NK-92 (cell line): ENCODE measurements around the gene GSTO1.

ENCODE experiments used
- DNase-seq: peaks from one replicate; lab custom pipeline; 2025; ENCODE audit not compliant: unreplicated experiment; lab: John Stamatoyannopoulos, UW

The GSTO1 gene

DNA sequence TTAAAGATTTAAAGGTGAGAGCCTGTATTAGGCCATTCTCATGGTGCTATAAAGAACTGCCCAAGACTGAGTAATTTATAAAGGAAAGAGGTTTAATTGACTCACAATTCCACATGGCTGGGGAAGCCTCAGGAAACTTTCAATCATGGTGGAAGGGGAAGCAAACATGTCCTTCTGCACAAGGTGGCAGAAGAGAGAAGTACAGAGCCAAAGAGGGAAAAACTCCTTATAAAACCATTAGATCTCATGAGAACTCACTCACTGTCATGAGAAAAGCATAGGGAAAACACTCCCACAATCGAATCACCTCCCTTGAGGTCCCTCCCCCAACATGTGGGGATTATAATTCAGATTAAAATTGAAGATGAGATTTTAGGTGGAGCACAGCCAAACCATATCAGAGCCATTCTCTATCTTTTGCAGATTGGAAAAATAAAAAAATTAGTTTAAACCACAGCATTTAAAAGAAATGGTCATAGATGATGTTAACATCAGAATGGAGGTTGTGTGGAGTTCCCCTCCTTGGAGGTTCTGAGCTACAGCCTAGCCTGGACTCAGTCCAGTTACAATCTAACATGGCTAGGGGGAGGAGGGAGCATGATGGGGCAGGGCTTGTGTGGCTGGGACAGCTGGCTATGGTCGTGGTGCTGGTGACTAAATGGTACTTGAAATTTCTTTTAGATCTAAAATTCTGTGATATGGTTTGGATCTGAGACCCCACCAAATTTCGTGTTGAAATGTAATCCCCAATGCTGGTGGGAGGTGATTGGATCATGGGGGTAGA, 47.4 kb downstream of the GSTO1 start:
- no peak for DNase-seq

DNA sequence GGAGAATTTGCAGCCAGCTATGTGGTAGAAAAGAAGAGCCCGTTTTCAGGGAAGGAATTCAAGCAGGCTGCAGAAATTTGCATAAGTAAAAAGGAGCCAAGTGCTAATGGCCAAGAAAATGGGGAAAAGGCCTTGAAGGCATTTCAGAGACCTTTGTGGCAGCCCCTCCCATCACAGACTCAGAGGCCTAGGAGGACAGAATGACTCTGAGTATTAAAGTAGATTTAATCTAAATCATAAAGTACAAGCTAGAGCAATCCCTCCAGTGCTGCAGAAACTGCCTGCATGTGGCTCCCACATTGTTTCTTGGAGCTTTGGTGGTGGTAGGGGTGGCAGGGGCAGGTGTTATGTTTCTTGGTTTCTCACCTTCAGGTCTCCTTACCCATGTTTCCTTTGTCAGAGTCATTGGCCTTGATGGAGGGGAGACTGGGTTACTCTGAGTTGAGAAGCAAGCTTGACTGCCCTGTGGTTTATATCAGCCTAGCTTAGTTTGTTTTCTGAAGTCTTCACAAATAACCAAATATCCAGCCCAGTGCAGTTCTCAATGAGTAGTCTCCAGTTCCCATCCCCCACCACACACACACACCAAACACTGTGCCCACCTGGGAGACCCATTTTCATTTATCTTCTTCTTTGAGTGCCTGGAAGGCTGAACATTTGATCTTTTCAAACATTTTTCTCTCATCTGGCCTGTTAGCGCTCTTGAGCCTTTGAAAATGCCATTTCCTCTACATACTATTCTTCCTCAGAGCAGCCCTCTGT, 49.1 kb downstream of the GSTO1 start:
- DNase-seq, result no peak

DNA sequence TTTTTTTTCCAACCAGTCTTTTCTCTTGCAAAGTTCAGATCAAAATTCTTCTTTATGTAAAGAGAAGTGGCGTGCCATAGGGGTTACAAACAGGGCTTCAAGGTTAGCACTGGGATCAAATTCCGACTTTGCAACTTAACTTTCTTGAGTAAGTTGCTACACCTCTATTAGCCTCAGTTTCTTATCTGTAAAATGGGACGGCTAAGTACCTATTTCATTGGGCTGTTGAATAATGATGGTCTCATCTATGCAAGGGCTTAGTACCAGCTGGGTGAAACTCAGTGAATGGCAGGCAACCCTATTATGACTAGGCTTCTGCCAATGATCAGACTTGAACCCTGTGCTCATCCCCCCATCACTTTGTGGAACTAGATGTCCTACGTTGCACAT, 49.7 kb downstream of the GSTO1 start:
- no peak for DNase-seq

DNA sequence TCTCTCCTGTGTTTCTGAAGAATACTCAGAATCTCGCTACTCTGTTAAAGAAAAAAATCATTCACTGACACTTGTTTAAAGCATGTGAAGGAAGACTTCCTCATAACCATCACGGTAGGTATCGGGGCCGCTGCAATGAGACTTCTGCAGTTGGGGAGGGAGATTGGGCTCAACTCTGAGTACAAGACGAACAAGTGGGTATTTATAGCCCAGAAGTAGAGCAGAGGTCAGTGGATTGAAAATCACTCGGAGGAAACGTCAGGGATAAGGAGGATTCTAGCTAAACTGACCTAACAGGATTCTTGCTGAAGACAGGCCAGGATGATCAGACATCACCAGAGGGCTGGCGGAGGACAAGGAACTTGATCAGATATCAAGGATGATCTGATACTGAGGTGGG, 50.2 kb downstream of the GSTO1 start:
- no peak for DNase-seq

DNA sequence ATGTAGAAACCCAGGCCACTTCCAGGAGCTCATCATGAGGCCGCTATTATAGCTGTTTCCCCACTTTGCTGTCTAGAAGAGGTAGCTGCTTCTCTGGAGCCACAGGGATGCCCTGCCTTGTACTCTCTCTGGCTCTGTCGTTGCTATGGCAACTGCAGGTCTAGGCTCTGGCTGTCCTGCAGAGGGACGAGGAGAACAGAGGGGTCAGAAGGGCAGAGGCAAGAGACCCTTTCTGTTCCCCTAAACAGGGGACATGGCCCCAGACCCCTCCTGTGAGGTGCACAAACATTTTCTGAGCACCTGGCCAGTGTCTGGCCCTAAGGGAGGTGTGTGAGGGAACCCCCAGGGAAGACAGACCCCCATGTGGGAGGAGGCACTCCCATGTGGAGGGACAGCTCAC, 52.2 kb downstream of the GSTO1 start:
- DNase-seq, result no peak

DNA sequence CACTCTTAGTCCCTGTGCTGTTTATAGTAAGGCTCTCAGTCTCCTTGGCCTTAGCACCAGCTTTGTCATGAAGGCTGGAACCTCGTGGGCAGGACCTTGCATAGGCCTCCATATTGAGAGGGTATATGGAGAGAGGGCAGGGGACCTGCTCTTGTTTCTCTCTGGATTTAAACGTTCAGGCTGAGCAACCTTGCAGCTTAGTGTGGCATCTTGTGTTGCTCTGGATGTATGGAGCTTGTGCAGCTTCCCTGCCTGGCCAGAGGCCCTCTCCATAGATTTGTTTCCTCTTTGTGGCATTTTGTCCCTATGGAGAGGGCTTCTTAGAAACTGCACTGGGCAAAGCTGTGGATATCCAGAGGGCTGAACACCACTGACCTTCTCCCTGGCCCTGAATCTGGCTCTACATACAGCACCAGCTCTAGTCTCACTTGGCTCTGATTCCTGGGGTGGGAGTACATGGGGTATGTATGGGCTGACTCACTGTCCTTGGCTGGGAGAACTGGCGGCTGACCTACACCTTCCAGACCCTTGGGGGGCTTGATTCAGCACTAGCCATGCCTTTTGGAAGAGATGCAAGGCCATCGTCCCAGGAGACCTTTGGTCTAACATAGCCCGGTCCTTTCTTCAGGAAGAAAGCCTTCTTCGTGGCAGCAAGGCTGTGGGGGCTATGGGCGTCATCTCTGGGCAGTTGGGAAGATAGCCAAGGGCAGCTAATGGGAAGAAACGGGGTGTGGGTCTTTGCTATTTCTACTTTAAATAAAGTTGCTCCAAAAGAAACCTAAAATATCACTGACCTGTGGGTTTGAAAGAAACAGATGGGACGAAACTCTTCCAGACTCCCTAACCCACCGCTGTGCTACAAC, 53.1 kb downstream of the GSTO1 start:
- no peak for DNase-seq

DNA sequence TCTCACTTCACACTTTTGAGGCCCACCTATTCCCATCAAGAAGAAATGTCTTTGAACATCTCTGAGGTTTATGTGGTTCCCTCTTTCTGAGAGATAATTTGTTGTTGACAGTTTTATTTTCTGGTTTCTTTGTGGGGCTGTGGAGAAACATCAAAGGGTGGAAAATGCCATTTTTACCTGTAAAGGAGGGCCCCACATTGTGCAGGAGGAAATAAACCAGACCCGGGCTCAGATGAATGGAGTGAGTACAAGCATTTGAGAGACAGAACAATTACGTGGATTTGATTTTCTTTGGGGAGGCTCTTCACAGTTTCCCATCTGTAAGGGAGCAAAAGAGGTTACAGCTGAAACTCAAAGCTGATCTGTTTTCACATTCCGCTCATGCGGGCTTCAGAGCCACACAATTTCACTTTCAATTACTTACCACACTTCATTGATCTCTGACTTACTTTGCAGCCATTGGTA, 53.8 kb downstream of the GSTO1 start:
- DNase-seq, result no peak

DNA sequence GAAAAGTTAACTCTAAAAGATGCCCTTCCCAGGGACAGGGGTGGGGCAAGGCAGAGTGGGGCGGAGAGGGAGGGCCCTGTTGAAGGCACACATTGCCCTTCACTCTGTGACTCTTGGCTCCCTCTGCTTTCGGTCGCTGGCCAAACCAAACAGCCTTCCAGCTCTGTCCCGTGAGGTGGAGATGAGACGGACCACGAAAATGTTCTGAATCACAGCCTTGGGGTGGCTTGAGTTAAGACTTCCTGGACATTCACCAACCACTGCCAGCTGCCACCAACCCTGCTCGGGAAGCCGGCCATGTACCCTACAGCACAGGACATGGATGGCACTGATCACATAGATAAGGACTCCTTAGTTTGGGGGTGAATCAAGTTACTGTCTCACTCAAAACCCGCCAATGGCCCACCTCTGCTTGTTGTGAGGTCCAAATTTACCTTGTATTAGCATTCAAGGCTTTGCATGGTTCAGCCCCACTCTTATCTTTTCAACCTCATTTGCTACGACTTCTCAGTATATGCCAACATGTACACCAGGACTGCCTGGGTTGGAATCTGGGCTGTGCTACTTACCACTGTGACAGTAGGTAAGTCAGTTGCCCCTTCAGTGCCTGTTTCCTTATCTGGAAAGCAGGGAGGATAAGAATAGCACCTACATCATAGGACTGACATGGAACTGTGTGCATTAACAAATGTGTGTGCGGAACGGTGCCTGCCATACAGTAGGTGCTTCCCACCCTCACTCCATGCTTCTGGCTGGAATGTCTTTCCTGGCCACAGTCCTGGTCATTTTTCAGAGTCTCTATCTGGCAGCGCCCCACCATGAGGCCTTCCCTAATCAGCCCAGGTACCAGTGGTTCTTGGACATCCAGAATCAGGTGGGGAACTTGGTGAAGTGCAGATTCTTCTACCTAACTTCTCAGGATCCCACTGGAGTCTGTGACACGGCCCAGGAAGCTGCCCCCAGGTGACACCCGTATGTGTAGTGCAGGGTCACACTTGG, 55.6 kb downstream of the GSTO1 start:
- no peak for DNase-seq

DNA sequence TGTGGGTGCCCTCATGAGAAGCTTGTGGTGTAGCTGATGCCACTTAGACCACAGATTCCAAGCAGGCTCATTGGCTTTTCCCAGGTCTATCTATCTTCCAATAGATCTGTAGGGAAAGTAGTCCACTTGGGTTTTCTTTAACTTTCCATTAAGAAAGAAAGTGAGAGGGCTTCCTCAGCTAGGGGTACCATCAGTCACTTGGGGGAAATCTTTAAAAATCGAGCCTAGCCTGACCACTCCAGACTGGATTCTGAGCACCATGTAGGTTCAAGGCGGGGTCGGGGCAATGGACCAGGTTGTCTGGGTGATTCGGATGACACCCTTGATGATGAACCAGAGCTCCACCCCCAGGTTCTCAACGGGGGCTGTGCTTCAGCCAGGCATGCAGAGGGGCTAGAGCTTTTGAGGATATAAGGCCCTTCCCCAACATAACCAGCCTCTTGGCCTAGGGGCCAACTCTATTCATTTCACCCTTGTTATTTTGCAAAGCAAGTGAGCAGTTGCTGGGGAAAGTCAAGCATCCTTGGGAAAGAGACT, 56.6 kb downstream of the GSTO1 start:
- no peak for DNase-seq

DNA sequence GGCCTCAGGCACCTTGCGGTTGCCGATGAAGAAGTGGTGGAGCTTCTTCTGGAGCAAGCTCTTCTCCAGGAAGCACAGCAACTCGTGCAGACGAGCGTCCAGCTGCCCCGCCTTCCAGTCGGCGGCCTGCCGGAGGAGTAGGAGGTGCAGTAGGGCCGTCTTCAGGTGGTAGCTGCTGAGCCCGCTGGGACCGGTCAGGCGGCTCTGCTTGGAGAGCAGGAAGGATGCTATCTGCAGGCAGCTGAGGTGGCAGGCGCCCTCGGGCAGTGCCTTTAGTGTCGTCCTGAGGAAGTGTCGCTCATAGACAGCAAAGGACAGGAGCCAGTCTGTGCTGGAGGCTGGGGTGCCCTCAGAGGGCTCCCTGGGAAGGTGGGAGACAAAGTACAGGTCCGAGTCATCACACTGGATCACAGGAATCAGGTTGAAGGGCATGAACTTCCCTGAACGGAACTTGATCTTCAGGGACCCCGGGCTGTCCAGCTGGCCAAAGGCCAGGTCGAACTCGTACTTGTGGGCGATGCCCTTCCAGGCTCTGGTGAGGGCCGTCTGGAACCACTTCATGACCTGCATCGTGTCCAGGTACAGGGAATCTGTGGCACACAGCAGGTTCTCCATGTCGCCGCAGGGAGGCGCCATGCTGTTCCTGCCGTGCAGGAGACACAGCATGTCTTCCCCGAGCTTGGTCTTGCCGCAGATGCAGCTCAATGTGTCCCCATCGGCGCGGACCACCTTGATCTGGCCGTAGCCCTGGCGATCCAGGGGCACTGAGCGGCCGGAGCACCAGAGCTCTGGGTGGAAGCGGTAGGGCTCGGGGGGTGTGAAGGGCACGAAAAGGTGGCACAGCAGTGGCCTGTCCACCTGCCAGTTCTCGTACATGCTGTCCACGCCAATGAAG, 60.1 kb downstream of the GSTO1 start:
- no peak for DNase-seq

DNA sequence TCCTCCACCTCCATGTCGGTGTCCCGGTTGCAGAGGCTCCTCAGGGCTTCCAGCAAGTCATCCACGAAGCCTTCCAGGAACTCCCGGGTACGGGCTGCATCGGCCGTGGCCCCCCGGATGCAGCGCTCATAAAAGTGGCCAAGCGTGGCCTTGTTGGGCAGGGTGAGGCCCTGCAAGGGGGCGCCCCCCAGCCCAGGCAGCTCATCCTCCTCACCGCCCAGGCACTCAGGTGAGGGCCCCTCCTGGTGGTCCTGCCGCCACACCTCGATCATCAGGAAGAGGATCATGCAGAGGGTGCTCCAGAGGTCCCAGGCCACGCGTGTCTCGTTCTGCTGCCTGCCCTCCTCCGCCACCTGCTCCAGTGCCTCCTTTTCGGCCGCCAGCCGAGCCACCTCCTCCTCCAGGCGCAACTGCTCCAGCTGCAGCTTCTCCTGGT, 60.8 kb downstream of the GSTO1 start:
- no peak for DNase-seq

DNA sequence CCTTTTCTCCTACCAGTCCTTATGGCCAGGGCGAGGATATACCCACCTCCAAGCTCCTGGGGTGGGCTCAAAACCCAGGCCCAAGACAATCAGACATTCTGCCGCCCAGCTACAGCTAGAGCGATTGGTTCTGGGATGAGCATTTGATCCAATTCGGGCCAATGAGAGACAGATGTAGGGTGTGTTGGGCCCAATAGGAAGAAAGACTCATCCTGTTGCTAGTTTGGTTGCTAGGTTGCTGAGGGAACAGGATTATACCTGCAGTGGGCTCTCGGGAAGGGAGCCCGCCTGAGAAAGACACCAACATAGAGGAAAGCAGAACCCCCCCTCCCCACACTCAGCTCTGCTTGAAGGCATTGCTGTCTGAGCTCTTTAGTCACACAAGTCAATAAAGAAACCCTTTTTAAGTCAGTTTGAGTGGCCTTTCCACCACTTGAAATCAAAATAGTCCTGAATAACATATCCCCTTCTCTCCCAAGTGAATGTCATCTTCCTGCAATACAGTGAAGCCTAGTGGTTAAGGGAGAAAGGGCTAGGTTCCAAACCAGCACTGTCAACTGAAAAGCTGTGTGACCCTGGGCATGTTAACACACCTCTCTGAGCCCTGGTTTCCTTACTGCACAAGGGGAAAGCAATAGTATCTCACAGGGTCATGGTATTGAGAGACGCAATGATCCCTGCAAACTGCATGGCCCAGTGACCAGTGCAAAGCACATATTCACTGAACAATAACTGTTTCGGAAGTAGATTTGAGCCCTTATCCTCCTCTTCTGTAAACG, 61.8 kb downstream of the GSTO1 start:
- DNase-seq, result no peak
